Tibial nerve (tissue), 4 donors: ENCODE results near the gene PRMT6. TPM values are rescaled to one million over a fixed set of nuclear protein-coding genes. Genes with fewer than 3 reads are reported as not detected.
"Not testable (repeated sequence)": the region's sequence is repeated elsewhere in the genome, so short reads cannot be mapped to it uniquely, and the experiment has no call there.

Experiments used
- DNase-seq, 2 donors: peaks; one replicate each; pipeline ENCODE4 v3.0.0-alpha.2; 2019; ENCODE audit warnings: low spot score in 2 of 2
- H3K27ac ChIP-seq, 4 donors: fragments of 200-600 bp; sonication (generic) in 3 of 4; one replicate each; pipeline ENCODE4 v1.5.1; 2017 to 2019; ENCODE audit warnings: mild to moderate bottlenecking in 1 of 4
- H3K27me3 ChIP-seq, 2 donors: fragments of 200-600 bp; sonication (generic) in 1 of 2; one replicate each; pipeline versions ENCODE4 v1.5.1 to v1.6.0; 2017 to 2019
- H3K36me3 ChIP-seq, 3 donors: fragments of 200-600 bp; sonication (generic); one replicate each; pipeline ENCODE4 v1.5.1; 2018 to 2019
- H3K4me1 ChIP-seq, 4 donors: fragments of 200-600 bp; sonication (generic) in 3 of 4; one replicate each; pipeline ENCODE4 v1.5.1; 2017 to 2019
- H3K4me3 ChIP-seq, 4 donors: fragments of 200-600 bp; sonication (generic) in 3 of 4; one replicate each; pipeline ENCODE4 v1.5.1; 2017 to 2019; ENCODE audit warnings: mild to moderate bottlenecking in 1 of 4, moderate library complexity in 1 of 4
- H3K9me3 ChIP-seq, 4 donors: fragments of 200-600 bp; sonication (generic) in 3 of 4; one replicate each; pipeline ENCODE4 v1.5.1; 2017 to 2019
- EP300 ChIP-seq, 2 donors: sonication (generic); formaldehyde crosslinking; IDR thresholded peaks; one replicate each; pipeline ENCODE4 v1.6.1; 2017; ENCODE audit warnings: antibody characterized with exemption in 2 of 2, mild to moderate bottlenecking in 1 of 2
- POLR2A ChIP-seq, 2 donors: fragments of 450-650 bp; IDR thresholded peaks; one replicate each; pipeline ENCODE4 v1.6.1; 2017; ENCODE audit warnings: antibody characterized with exemption in 2 of 2, mild to moderate bottlenecking in 2 of 2, moderate library complexity in 2 of 2
- WGBS, 2 donors: methylation state at CpG; one replicate each; pipeline ENCODE4 v1.1.5; 2018; 5-methylcytosine and 5-hydroxymethylcytosine counted together
- total RNA-seq, 4 donors: library from RNA; depleted of rRNA; stranded (reverse); fragments of >200 nt; gene quantifications; one replicate each; pipeline ENCODE4 v1.1.0, GENCODE V29; 2016
- TF ChIP-seq, protein P1 (sequence below), 5 experiments: fragments of 200-600 bp in 3 of 5; fragments of 450-650 bp in 2 of 5; sonication (generic) in 3 of 5; IDR thresholded peaks; one replicate each; pipeline ENCODE4 v1.5.1; 2016 to 2019; ENCODE audit warnings: antibody characterized with exemption in 5 of 5, mild to moderate bottlenecking in 3 of 5, moderate library complexity in 2 of 5

The PRMT6 gene
- total RNA-seq, 4 donors from 2014 or later, result 9.8 to 14.4 (median 13.6) TPM

DNA sequence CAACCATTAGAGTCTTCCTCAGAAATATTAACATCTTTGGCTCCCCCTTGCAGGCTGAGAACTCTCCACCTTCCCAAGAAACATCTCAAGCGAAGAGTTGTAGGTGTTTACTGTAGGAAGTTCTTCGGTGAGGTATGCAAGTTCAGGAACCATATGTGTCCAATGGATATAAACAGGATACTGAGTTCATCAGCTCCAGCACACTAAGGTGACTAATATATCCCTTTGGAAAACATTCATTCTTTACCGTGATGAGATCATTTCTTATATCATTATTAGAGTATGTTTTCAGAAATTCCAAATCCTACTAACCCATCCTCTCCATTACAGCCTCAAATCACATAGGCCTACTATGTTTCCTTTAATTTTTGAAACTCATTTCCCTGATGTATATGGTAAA is 37.3 kb upstream of the PRMT6 start:
- Histone ChIP-seq H3K4me3 (no peak overlapping the region), H3K36me3 (no peaks in the 10 kb centered on the region), H3K4me1 (peaks cover 0 to 4% (median 0%) of the 10 kb centered on the region in 4 donors), H3K9me3 (no peaks in the 10 kb centered on the region), H3K27ac (no peak overlapping the region), H3K27me3 (no peaks in the 10 kb centered on the region)
- TF ChIP-seq, protein P1, sequence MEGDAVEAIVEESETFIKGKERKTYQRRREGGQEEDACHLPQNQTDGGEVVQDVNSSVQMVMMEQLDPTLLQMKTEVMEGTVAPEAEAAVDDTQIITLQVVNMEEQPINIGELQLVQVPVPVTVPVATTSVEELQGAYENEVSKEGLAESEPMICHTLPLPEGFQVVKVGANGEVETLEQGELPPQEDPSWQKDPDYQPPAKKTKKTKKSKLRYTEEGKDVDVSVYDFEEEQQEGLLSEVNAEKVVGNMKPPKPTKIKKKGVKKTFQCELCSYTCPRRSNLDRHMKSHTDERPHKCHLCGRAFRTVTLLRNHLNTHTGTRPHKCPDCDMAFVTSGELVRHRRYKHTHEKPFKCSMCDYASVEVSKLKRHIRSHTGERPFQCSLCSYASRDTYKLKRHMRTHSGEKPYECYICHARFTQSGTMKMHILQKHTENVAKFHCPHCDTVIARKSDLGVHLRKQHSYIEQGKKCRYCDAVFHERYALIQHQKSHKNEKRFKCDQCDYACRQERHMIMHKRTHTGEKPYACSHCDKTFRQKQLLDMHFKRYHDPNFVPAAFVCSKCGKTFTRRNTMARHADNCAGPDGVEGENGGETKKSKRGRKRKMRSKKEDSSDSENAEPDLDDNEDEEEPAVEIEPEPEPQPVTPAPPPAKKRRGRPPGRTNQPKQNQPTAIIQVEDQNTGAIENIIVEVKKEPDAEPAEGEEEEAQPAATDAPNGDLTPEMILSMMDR (IDR thresholded peaks at IDR 0.05), result no peak
- TF ChIP-seq EP300 (IDR thresholded peaks at IDR 0.05) (no peak), POLR2A (IDR thresholded peaks at IDR 0.05) (no peak)
- 72 to 73% methylated on average over 3 of the region's 3 CpGs for WGBS, 2 donors
- no peak for DNase-seq

DNA sequence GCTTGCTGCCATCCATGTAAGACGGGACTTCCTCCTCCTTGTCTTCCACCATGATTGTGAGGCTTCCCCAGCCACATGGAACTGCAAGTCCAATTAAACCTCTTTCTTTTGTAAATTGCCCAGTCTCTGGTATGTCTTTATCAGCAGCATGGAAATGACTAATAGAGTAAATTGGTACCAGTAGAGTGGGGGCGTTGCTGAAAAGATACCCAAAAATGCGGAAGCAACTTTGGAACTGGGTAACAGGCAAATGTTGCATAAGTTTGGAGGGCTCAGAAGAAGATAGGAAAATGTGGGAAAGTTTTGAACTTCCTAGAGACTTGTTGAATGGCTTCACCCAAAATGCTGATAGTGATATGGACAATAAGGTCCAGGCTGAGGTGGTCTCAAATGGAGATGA is 17.6 kb upstream of the PRMT6 start:
- H3K9me3 ChIP-seq, H3K36me3 ChIP-seq, H3K4me1 ChIP-seq, H3K27ac ChIP-seq, H3K27me3 ChIP-seq, DNase-seq, H3K4me3 ChIP-seq: not testable (repeated sequence)
- WGBS, 2 donors, result 90 to 94% methylated on average over 3 of the region's 3 CpGs

DNA sequence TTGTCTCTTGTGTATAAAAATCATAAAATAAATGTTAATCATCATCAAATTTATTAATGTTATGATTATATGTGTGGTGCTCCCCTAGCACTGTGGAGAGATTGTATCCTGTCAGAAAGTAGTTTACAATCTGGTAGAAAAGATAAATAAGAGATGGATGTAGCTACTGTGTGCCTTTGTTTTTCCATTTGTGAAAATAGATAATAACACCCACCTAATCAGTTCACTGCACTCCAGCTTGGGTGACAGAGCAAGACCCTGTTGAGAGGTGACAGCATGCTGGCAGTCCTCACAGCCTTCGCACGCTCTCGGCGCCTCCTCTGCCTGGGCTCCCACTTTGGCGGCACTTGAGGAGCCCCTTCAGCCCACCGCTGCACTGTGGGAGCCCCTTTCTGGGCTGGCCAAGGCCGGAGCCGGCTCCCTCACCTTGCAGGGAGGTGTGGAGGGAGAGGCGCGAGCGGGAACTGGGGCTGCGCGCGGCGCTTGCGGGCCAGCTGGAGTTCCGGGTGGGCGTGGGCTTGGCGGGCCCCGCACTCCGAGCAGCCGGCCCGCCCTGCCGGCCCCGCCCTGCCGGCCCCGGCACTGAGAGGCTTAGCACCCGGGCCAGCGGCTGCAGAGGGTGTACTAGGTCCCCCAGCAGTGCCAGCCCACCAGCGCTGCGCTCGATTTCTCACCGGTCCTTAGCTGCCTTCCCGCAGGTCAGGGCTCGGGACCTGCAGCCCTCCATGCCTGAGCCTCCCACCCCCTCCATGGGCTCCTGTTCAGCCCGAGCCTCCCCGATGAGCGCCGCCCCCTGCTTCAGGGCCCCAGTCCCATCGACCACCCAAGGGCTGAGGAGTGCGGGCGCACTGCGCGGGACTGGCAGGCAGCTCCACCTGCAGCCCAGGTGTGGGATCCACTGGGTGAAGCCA is 11.9 kb upstream of the PRMT6 start:
- H3K9me3 ChIP-seq, H3K27ac ChIP-seq, H3K4me3 ChIP-seq, H3K27me3 ChIP-seq, DNase-seq, H3K4me1 ChIP-seq, H3K36me3 ChIP-seq: not testable (repeated sequence)
- WGBS, 2 donors, result 96 to 98% methylated on average over 28 to 34 of the region's 44 CpGs

DNA sequence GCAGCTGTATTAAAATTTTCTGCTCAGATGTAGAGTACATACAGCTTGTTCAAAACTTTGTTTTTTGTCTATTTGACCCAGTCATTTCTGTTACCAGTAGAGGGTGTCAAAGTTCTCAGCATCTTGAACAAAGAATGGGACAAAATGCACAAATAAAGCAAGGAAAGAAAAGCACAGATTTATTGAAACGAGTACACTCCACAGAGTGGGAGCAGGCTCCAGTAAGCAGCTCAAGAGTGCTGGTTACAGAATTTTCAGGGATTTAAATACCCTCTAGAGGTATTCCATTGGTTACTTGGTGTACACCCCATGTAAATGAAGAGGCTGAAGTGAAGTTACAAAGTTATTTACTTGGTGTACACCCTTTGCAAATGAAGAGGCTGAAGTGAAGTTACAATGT is 8.9 kb upstream of the PRMT6 start:
- TF ChIP-seq POLR2A (IDR thresholded peaks at IDR 0.05) (no peak), EP300 (IDR thresholded peaks at IDR 0.05) (no peak)
- TF ChIP-seq, protein P1 (IDR thresholded peaks at IDR 0.05), result no peak
- H3K27ac ChIP-seq, result no peak overlapping the region
- H3K4me3 ChIP-seq, result no peak overlapping the region
- no peak for DNase-seq
- no peaks in the 10 kb centered on the region for H3K27me3 ChIP-seq
- 76 to 91% methylated on average over 1 of the region's 1 CpG for WGBS, 2 donors
- H3K9me3 ChIP-seq, result peaks cover 0 to 4% (median 0%) of the 10 kb centered on the region in 4 donors
- H3K4me1 ChIP-seq, result no peaks in the 10 kb centered on the region
- H3K36me3 ChIP-seq, result no peaks in the 10 kb centered on the region

DNA sequence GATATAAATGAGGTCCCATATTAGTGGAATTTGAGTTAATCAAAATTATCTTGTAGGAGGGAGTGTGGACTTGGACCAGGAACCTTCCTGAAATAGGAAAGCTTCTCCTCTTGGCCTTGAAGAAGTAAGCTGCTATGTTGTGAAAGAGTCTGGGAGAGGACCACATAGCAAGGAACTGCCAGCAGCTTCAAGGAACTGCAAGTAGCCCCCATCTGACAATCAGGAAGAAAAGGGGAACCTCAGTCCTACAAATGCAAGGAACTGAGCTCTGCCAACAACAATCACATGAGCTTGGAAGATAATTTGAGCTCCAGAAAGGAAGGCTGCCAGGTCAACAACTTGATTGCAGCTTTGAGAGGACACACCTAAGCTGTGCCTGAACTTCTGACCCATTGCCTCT is 8.2 kb upstream of the PRMT6 start:
- H3K27me3 ChIP-seq, result no peaks in the 10 kb centered on the region
- no peaks in the 10 kb centered on the region for H3K36me3 ChIP-seq
- H3K4me3 ChIP-seq, result no peak overlapping the region
- TF ChIP-seq, protein P1 (IDR thresholded peaks at IDR 0.05), result no peak
- TF ChIP-seq POLR2A (IDR thresholded peaks at IDR 0.05), result no peak
- peak in 1 of 2 donors; percentile 19 for TF ChIP-seq EP300 (IDR thresholded peaks at IDR 0.05)
- no peak for DNase-seq
- H3K27ac ChIP-seq, result no peak overlapping the region
- H3K9me3 ChIP-seq, result peaks cover 0 to 4% (median 0%) of the 10 kb centered on the region in 4 donors
- no peaks in the 10 kb centered on the region for H3K4me1 ChIP-seq

DNA sequence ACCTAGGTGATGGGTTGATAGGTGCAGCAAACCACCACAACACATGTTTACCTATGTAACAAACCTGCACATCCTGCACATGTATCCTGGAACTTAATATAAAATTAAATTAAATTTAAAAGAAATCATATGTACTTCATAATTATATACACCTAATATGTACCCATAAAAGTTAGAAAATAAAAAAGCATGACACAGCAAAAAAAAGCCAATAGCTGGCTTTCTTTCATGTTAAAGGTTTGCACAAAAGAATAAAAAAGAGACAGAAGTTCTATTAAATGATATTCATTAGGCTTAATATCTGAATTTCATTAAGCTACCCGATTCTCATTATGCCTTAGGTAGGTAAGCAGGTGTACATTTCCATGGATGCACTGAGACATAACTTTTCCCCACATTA is 5.2 kb upstream of the PRMT6 start:
- Histone ChIP-seq H3K4me3 (no peak overlapping the region), H3K27me3 (no peaks in the 10 kb centered on the region), H3K27ac (no peak overlapping the region), H3K4me1 (peaks cover 0 to 4% (median 2%) of the 10 kb centered on the region in 4 donors), H3K9me3 (peaks cover 0 to 4% (median 0%) of the 10 kb centered on the region in 4 donors), H3K36me3 (no peaks in the 10 kb centered on the region)
- 95 to 98% methylated on average over 1 of the region's 1 CpG for WGBS, 2 donors
- TF ChIP-seq, protein P1 (IDR thresholded peaks at IDR 0.05), result no peak
- TF ChIP-seq EP300 (IDR thresholded peaks at IDR 0.05) (no peak), POLR2A (IDR thresholded peaks at IDR 0.05) (no peak)
- DNase-seq, result no peak

DNA sequence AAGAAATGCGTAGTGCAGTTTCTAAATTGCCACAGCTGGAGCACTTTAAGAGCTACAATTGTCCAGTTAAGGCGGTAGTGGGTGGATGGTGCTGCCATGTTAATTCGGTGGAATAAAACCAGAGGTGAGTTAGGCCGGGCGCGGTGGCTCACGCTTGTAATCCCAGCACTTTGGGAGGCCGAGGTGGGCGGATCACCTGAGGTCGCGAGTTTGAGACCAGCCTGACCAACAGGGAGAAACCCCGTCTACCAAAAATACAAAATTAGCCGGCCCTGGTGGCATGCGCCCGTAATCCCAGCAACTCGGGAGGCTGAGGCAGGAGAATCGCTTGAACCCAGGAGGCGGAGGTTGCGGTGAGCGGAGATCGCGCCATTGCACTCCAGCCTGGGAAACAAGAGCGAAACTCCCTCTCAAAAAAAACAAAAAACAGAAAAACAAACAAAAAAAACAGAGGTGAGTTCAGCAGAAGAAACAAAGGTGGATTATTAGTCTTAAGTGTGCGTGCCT is 502 bp upstream of the PRMT6 start:
- 87 to 88% methylated on average over 24 of the region's 24 CpGs for WGBS, 2 donors
- Histone ChIP-seq H3K27ac (peak overlapping the region; percentile 60 to 91 (median 82)), H3K36me3 (peaks cover 0 to 13% (median 0%) of the 10 kb centered on the region in 3 donors)

More for the DNA sequence above, 502 bp upstream of the PRMT6 start:
- not testable (repeated sequence) for H3K27me3 ChIP-seq, DNase-seq, H3K9me3 ChIP-seq
- peaks cover 0 to 22% (median 12%) of the 10 kb centered on the region in 4 donors for H3K4me1 ChIP-seq
- H3K4me3 ChIP-seq, result peak overlapping the region; percentile 51 to 99 (median 84)
